ENCODE data around the gene PDE4D.

DNA sequence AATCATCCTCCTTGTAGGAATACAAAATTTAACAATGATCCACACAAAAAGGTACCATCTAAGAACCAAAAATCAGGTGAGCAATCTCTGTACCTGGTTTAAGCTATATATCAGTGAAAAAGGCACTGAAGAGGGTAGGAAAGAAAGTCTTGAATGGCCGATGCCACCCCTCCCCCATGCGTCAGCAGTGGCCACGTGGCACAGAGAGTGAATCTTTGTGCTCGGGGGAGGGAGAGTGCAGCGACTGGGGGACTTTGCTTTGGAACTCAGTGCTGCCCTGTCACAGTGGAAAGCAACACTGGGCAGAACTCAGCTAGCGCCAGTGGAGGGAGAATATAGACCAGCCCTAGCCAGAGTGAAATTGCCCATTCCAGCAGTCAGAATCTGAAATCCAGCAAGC is 28.3 kb upstream of the PDE4D start:
- TF ChIP-seq, protein P1, sequence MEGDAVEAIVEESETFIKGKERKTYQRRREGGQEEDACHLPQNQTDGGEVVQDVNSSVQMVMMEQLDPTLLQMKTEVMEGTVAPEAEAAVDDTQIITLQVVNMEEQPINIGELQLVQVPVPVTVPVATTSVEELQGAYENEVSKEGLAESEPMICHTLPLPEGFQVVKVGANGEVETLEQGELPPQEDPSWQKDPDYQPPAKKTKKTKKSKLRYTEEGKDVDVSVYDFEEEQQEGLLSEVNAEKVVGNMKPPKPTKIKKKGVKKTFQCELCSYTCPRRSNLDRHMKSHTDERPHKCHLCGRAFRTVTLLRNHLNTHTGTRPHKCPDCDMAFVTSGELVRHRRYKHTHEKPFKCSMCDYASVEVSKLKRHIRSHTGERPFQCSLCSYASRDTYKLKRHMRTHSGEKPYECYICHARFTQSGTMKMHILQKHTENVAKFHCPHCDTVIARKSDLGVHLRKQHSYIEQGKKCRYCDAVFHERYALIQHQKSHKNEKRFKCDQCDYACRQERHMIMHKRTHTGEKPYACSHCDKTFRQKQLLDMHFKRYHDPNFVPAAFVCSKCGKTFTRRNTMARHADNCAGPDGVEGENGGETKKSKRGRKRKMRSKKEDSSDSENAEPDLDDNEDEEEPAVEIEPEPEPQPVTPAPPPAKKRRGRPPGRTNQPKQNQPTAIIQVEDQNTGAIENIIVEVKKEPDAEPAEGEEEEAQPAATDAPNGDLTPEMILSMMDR (conservative IDR thresholded peaks at IDR 0.05; ENCODE audit: low read depth, low read length), result no peak
- no peak for TF ChIP-seq EZH2 (IDR thresholded peaks at IDR 0.05; ENCODE audit: borderline replicate concordance, low read depth, low read length, poor library complexity, severe bottlenecking)
